ENCODE measurements around the gene NOA1. TPM values are rescaled to one million over a fixed set of nuclear protein-coding genes. Genes with fewer than 3 reads are reported as not detected.

Gene NOA1
- polyA plus RNA-seq, 2 of the 4 experiments (the other 2 are of a cell fraction): 11.3 to 15.0 TPM

- Histone ChIP-seq H3K27ac (no peak overlapping the region), H3K4me2 (no peak overlapping the region), H3K9me3 (no peaks in the 10 kb centered on the region), H3K4me1 (no peaks in the 10 kb centered on the region), H3K4me3 (no peak overlapping the region)
- DNase-seq (ENCODE audit: low read depth in 1 of 2, low spot score in 1 of 2): no peak
- ChIA-PET CTCF (no interaction called here), POLR2A (interaction anchor here (0.7 kb wide), 1 partner anchor 21 kb away, joined by 4 read pairs; the partner anchor contains the start of gene POLR2B)
- no peak for ATAC-seq
- WGBS (ENCODE audit: missing lambda C conversion rate): 100% methylated on average over 1 of the region's 1 CpG
- TF ChIP-seq HEYL (CRISPR knock-in tag; IDR thresholded peaks at IDR 0.05) (no peak), POLR2AphosphoS2 (conservative IDR thresholded peaks at IDR 0.05; ENCODE audit: low read length) (no peak), HDAC2 (IDR thresholded peaks at IDR 0.05) (no peak), SREBF2 (IDR thresholded peaks at IDR 0.05) (no peak), CEBPB (IDR thresholded peaks at IDR 0.05) (no peak), NFE2L2 (conservative IDR thresholded peaks at IDR 0.05; ENCODE audit: low read length) (no peak), FOSL2 (IDR thresholded peaks at IDR 0.05) (no peak), FOSL2 (CRISPR knock-in tag; IDR thresholded peaks at IDR 0.05) (no peak), JUNB (IDR thresholded peaks at IDR 0.05) (no peak), EHMT2 (IDR thresholded peaks at IDR 0.05; ENCODE audit: low read depth) (no peak), RNF2 (IDR thresholded peaks at IDR 0.05; ENCODE audit: borderline replicate concordance, low read depth) (no peak)
- TF ChIP-seq, protein P1, sequence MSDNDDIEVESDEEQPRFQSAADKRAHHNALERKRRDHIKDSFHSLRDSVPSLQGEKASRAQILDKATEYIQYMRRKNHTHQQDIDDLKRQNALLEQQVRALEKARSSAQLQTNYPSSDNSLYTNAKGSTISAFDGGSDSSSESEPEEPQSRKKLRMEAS (IDR thresholded peaks at IDR 0.05): no peak
- FAIRE-seq: no peak
These were observed 22.3 kb upstream of the NOA1 start for GRCh38 chr4:56999751-57000150.

DNA sequence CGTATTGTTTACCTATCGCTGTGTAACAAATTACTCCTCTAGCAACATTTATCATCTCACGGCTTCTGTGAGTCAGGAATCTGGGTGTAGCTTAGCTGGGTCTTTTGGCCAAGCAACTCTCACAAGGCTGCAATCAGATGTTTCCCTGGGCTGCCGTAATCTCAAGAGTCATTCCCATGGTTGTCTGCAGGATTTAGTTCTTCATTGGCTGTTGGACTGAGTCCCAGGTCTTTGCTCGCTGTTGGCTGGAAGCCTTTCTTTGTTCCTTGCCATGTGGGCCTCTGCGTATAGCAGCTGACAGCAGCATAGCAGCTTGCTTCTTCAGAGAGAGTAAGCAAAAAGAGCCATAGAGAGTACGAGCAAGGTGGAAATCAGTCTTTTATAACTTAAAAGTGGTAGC lies 18.1 kb upstream of the NOA1 start:
- ChIA-PET POLR2A (interaction anchor here (0.9 kb wide), 1 partner anchor 16 kb away, joined by 3 read pairs; no protein-coding TSS in a partner anchor), CTCF (interaction anchor here (0.7 kb wide), 1 partner anchor 38 kb away, joined by 3 read pairs; no protein-coding TSS in a partner anchor)
- Histone ChIP-seq H3K4me3 (no peak overlapping the region), H3K9me3 (no peaks in the 10 kb centered on the region), H3K4me2 (no peak overlapping the region), H3K27ac (no peak overlapping the region), H3K4me1 (no peaks in the 10 kb centered on the region)
- DNase-seq (ENCODE audit: low read depth in 1 of 2, low spot score in 1 of 2): no peak
- no peak for TF ChIP-seq POLR2AphosphoS2 (conservative IDR thresholded peaks at IDR 0.05; ENCODE audit: low read length)
- TF ChIP-seq CEBPB (IDR thresholded peaks at IDR 0.05): no peak
- TF ChIP-seq ZNF302 (CRISPR knock-in tag; IDR thresholded peaks at IDR 0.05): no peak
- no peak for TF ChIP-seq RNF2 (IDR thresholded peaks at IDR 0.05; ENCODE audit: borderline replicate concordance, low read depth)
- TF ChIP-seq, protein P2, sequence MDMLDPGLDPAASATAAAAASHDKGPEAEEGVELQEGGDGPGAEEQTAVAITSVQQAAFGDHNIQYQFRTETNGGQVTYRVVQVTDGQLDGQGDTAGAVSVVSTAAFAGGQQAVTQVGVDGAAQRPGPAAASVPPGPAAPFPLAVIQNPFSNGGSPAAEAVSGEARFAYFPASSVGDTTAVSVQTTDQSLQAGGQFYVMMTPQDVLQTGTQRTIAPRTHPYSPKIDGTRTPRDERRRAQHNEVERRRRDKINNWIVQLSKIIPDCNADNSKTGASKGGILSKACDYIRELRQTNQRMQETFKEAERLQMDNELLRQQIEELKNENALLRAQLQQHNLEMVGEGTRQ (IDR thresholded peaks at IDR 0.05): no peak
- no peak for TF ChIP-seq RAD21 (conservative IDR thresholded peaks at IDR 0.05 in 1 of 2, IDR thresholded peaks at IDR 0.05 in 1 of 2)
- no peak for TF ChIP-seq ATOH8 (CRISPR knock-in tag; IDR thresholded peaks at IDR 0.05; ENCODE audit: low read depth)
- no peak for TF ChIP-seq MAZ (IDR thresholded peaks at IDR 0.05; ENCODE audit: borderline replicate concordance, low read depth, low read length)
- TF ChIP-seq KDM1A (IDR thresholded peaks at IDR 0.05; ENCODE audit: low read depth): no peak
- no peak for TF ChIP-seq SMC3 (IDR thresholded peaks at IDR 0.05)
- no peak for TF ChIP-seq HEYL (CRISPR knock-in tag; IDR thresholded peaks at IDR 0.05)
- TF ChIP-seq BHLHE40 (IDR thresholded peaks at IDR 0.05; ENCODE audit: low read depth, low read length): no peak
- ATAC-seq: no peak
- WGBS (ENCODE audit: missing lambda C conversion rate): 91% methylated on average over 7 of the region's 7 CpGs
- no peak for FAIRE-seq

DNA sequence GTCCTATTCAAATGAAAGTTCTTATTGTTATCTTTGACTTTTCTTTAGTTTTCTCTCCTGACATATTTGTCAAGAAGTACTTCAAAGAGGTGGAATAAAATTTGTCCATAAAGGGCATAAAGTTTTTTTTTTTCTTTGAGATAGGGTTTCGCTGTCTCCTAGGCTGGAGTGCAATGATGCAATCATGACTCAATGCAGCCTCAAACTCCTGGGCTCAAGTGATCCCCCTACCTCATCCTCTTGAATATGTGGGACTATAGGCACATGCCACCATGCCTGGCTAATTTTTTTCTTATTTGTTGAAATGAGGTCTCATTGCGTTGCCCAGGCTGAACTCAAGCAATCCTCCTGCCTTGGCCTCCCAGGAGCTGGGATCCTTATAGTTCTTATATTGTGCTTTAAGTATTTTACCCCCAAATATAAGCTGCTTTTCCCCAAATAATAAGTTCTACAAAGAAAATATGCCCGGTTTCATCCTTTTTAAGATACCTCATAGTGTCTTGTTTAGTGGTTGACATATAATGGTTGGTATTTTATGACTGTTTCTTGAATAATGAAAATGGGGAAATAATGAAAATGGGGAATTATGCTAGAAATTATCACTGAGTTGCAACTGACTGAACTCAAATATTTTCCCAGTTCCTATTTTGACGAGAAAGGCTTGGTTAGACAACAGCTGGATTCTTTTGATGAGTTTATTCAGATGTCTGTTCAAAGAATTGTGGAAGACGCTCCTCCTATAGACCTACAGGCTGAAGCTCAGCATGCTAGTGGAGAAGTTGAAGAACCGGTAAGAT lies 12.9 kb upstream of the NOA1 start:
- no peak overlapping the region for H3K4me3 ChIP-seq
- H3K27ac ChIP-seq: no peak overlapping the region
- TF ChIP-seq EHF (CRISPR knock-in tag; IDR thresholded peaks at IDR 0.05) (no peak), NPAS2 (CRISPR knock-in tag; IDR thresholded peaks at IDR 0.05; ENCODE audit: borderline replicate concordance) (no peak), FOSB (CRISPR knock-in tag; IDR thresholded peaks at IDR 0.05) (no peak), PHF8 (IDR thresholded peaks at IDR 0.05; ENCODE audit: borderline replicate concordance, low read depth) (no peak), KDM5A (IDR thresholded peaks at IDR 0.05) (no peak), RFX5 (IDR thresholded peaks at IDR 0.05) (no peak), ESRRA (IDR thresholded peaks at IDR 0.05; ENCODE audit: borderline replicate concordance, low read length) (no peak), MYC (IDR thresholded peaks at IDR 0.05; ENCODE audit: borderline replicate concordance, low read length) (no peak), TFCP2L1 (CRISPR knock-in tag; IDR thresholded peaks at IDR 0.05) (no peak), CHD4 (IDR thresholded peaks at IDR 0.05; ENCODE audit: borderline replicate concordance) (no peak), FOSL2 (IDR thresholded peaks at IDR 0.05) (no peak), FOSL2 (CRISPR knock-in tag; IDR thresholded peaks at IDR 0.05) (no peak), MAFK (IDR thresholded peaks at IDR 0.05; ENCODE audit: partially characterized antibody) (no peak), SMC3 (IDR thresholded peaks at IDR 0.05) (no peak), ZC3H11A (IDR thresholded peaks at IDR 0.05) (no peak), BHLHE40 (IDR thresholded peaks at IDR 0.05; ENCODE audit: low read depth, low read length) (no peak), ZNF302 (CRISPR knock-in tag; IDR thresholded peaks at IDR 0.05) (no peak), KDM1A (IDR thresholded peaks at IDR 0.05; ENCODE audit: low read depth) (no peak)
- TF ChIP-seq, protein P1 (IDR thresholded peaks at IDR 0.05): no peak
- no peaks in the 10 kb centered on the region for H3K9me3 ChIP-seq
- no peak overlapping the region for H3K4me2 ChIP-seq
- DNase-seq (ENCODE audit: low read depth in 1 of 2, low spot score in 1 of 2): no peak
- ChIA-PET POLR2A (no interaction called here), CTCF (no interaction called here)
- FAIRE-seq: no peak
- 0 out of 3 replicates have a peak, but pooled peaks cover 7% of the 10 kb centered on the region for H3K4me1 ChIP-seq
- 90% methylated on average over 6 of the region's 6 CpGs for WGBS (ENCODE audit: missing lambda C conversion rate)
- no peak for ATAC-seq
